ENCODE measurements around the gene LPGAT1.

DNA sequence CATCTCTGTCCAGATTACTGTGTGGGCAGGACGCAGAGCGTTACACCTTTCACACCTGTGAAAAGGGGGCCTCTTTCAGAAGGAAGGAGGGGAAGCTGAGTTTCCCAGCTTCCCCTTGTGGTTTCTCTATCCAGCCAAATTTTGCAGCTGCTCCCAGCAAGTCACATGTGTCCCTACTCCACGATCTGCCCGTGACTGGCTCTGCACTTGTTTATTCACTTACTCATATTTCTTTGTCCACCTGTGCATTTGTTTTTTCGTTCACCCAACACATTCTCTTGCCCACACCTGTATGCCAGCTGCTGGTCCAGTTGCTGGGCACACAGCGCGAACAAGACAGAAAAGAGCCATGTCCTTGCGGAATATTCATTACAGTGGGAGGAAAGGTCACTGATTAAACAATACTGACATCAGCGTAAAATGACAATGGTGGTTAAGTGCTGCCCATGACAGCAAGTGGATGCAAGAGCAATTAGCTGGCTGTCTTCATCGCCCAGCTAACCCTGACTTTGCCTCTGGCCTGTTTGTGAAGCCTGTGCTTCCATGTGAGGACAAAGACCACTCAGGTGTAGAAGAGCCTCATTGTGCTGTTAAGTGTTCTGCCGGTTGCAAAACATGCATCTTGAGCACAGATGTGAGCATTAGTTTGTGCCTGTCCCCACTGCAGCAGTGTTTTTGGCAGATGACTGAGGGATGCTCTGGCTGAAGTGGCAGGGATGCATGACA lies 126.6 kb downstream of the LPGAT1 start:
- TF ChIP-seq POLR2AphosphoS5 (IDR thresholded peaks at IDR 0.05; ENCODE audit: borderline replicate concordance, low read depth, low read length) (no peak), EZH2 (IDR thresholded peaks at IDR 0.05) (no peak)
